Naive thymus-derived CD4-positive, alpha-beta T cell (primary cell): Measurements from ENCODE around the gene ACAP2. TPM values are rescaled to one million over a fixed set of nuclear protein-coding genes. Genes with fewer than 3 reads are reported as not detected.

Source experiments
- ATAC-seq: fragments of 150-1000 bp; cut with Tn5 transposase; 2 replicates; pipeline ENCODE4 v1.10.0; 2021; ENCODE audit warnings: mild to moderate bottlenecking, moderate library complexity
- CTCF ChIA-PET: fragments of 350-600 bp; sonication (Branson Sonifier 250); formaldehyde crosslinking; loops from one replicate; lab custom pipeline; 2021; ENCODE audit warnings: antibody characterized with exemption; lab: Charles Lee
- POLR2A ChIA-PET: fragments of 350-600 bp; sonication (Branson Sonifier 250); formaldehyde crosslinking; loops from one replicate; lab custom pipeline; 2021; ENCODE audit warnings: antibody characterized with exemption, inconsistent platforms; lab: Charles Lee
- DNase-seq, 9 donors: peaks; one replicate each; pipeline versions ENCODE4 v3.0.0 to v3.0.0-alpha.2; 2020 to 2022; ENCODE audit warnings: mixed read lengths in 1 of 9
- H3K27ac ChIP-seq: one replicate; pipeline ENCODE4 v1.7.0; 2013; ENCODE audit warnings: mild to moderate bottlenecking, low read depth, low read length, moderate library complexity
- H3K27me3 ChIP-seq, 2 donors: one replicate each; pipeline ENCODE4 v1.7.0; 2013; ENCODE audit warnings: low read length in 2 of 2, mild to moderate bottlenecking in 2 of 2, moderate library complexity in 2 of 2; ENCODE audit not compliant: control insufficient read depth in 2 of 2, insufficient read depth in 2 of 2
- H3K36me3 ChIP-seq, 3 experiments: 1 replicate in 2 of 3; 2 replicates in 1 of 3; pipeline ENCODE4 v1.7.0; 2013; ENCODE audit warnings: low read length in 3 of 3, mild to moderate bottlenecking in 3 of 3, moderate library complexity in 1 of 3; ENCODE audit not compliant: insufficient read depth in 3 of 3, control insufficient read depth in 2 of 3
- H3K4me1 ChIP-seq, 2 donors: one replicate each; pipeline ENCODE4 v1.7.0; 2013; ENCODE audit warnings: low read length in 2 of 2, mild to moderate bottlenecking in 2 of 2, moderate library complexity in 1 of 2; ENCODE audit not compliant: control insufficient read depth in 2 of 2, insufficient read depth in 2 of 2
- H3K4me3 ChIP-seq: 2 replicates; pipeline ENCODE4 v1.7.0; 2013; ENCODE audit warnings: mild to moderate bottlenecking, low read length
- H3K9me3 ChIP-seq, 3 experiments: 1 replicate in 2 of 3; 2 replicates in 1 of 3; pipeline ENCODE4 v1.7.0; 2013; ENCODE audit warnings: low read length in 3 of 3; ENCODE audit not compliant: control insufficient read depth in 2 of 3
- H3K27ac Mint-ChIP-seq, 9 donors: one replicate each; pipeline ENCODE4 v1.8.0; 2020 to 2022; ENCODE audit warnings: mixed read lengths in 9 of 9, mild to moderate bottlenecking in 8 of 9, moderate library complexity in 5 of 9, inconsistent platforms in 2 of 9
- H3K27me3 Mint-ChIP-seq, 5 donors: one replicate each; pipeline ENCODE4 v1.8.0; 2021 to 2022; ENCODE audit warnings: mixed read lengths in 5 of 5, mild to moderate bottlenecking in 1 of 5
- H3K36me3 Mint-ChIP-seq, 5 donors: one replicate each; pipeline ENCODE4 v1.8.0; 2020 to 2022; ENCODE audit warnings: mixed read lengths in 5 of 5, mild to moderate bottlenecking in 3 of 5, inconsistent platforms in 1 of 5
- H3K4me1 Mint-ChIP-seq, 7 donors: one replicate each; pipeline ENCODE4 v1.8.0; 2020 to 2022; ENCODE audit warnings: mixed read lengths in 7 of 7, mild to moderate bottlenecking in 3 of 7, inconsistent platforms in 1 of 7
- H3K4me3 Mint-ChIP-seq, 10 donors: one replicate each; pipeline ENCODE4 v1.8.0; 2020 to 2022; ENCODE audit warnings: mild to moderate bottlenecking in 10 of 10, mixed read lengths in 10 of 10, moderate library complexity in 6 of 10, inconsistent platforms in 2 of 10
- H3K9me3 Mint-ChIP-seq, 11 donors: one replicate each; pipeline ENCODE4 v1.8.0; 2020 to 2022; ENCODE audit warnings: mixed read lengths in 11 of 11, mild to moderate bottlenecking in 4 of 11, inconsistent platforms in 1 of 11, moderate library complexity in 1 of 11
- intact Hi-C, 2 donors: fragments of 100-400 bp; cut with micrococcal nuclease; formaldehyde crosslinking; loops; one replicate each; pipeline ENCODE4 v1.15.1; 2023
- polyA plus RNA-seq, 2 donors: library from polyadenylated mRNA; unstranded; fragments of 300-500 nt; fragmentation: Illumina TruSeq; gene quantifications; one replicate each; pipeline ENCODE4 v1.2.3, GENCODE V29; 2021
- total RNA-seq, 6 experiments: library from RNA in 5 of 6; stranded (reverse) in 5 of 6; gene quantifications; 1 replicate in 5 of 6; 2 replicates in 1 of 6; pipeline ENCODE4 v1.2.3 and lab custom pipeline; 2021 to 2026

ACAP2 gene
- total and polyA plus RNA-seq, 7 experiments from 2014 or later: 40.1 to 111 (median 72.6) TPM

GRCh38 chr3:195447201-195447600 lies 4.4 kb upstream of the ACAP2 start:
- Mint-ChIP-seq H3K27me3 (no peaks in the 10 kb centered on the region), H3K36me3 (no peaks in the 10 kb centered on the region), H3K4me1 (peaks cover 16 to 37% (median 27%) of the 10 kb centered on the region in 7 donors), H3K4me3 (no peak overlapping the region), H3K27ac (no peak overlapping the region), H3K9me3 (no peaks in the 10 kb centered on the region)
- H3K36me3 ChIP-seq: peaks cover 0 to 5% (median 0%) of the 10 kb centered on the region in 3 experiments
- no peak overlapping the region for H3K4me3 ChIP-seq
- H3K4me1 ChIP-seq: peaks cover 7 to 20% of the 10 kb centered on the region in 2 donors
- CTCF ChIA-PET: interaction anchor here (0.6 to 0.7 kb wide), 2 partner anchors 9 to 75 kb away, joined by 3 read pairs; no protein-coding TSS in a partner anchor
- POLR2A ChIA-PET: interaction anchor here (0.6 kb wide), 1 partner anchor 8 kb away, joined by 5 read pairs; no protein-coding TSS in a partner anchor
- H3K9me3 ChIP-seq: no peaks in the 10 kb centered on the region
- H3K27ac ChIP-seq: no peak overlapping the region
- no peaks in the 10 kb centered on the region for H3K27me3 ChIP-seq
- intact Hi-C loops: loop anchor here in 1 of 2 donors (10.0 kb wide), 2 partner anchors 302 to 682 kb away; no protein-coding TSS in a partner anchor
- ATAC-seq (no peak), DNase-seq (no peak)

GRCh38 chr3:195446359-195446758 lies 3.5 kb upstream of the ACAP2 start:
- no peaks in the 10 kb centered on the region for H3K27me3 Mint-ChIP-seq
- Histone ChIP-seq H3K36me3 (peaks cover 0 to 8% (median 0%) of the 10 kb centered on the region in 3 experiments), H3K27me3 (no peaks in the 10 kb centered on the region), H3K4me1 (peaks cover 8 to 24% of the 10 kb centered on the region in 2 donors), H3K4me3 (no peak overlapping the region), H3K9me3 (no peaks in the 10 kb centered on the region), H3K27ac (no peak overlapping the region)
- no peaks in the 10 kb centered on the region for H3K36me3 Mint-ChIP-seq
- intact Hi-C loops: loop anchor here in 1 of 2 donors (10.0 kb wide), 2 partner anchors 302 to 682 kb away; no protein-coding TSS in a partner anchor
- DNase-seq (no peak), ATAC-seq (no peak)
- POLR2A ChIA-PET: interaction anchor here (0.6 kb wide), 1 partner anchor 7 kb away, joined by 5 read pairs; no protein-coding TSS in a partner anchor
- H3K4me3 Mint-ChIP-seq: peak overlapping the region in 3 of 10 donors; percentile 8 to 21 (median 10)
- H3K9me3 Mint-ChIP-seq: no peaks in the 10 kb centered on the region
- peaks cover 18 to 43% (median 33%) of the 10 kb centered on the region in 7 donors for H3K4me1 Mint-ChIP-seq
- peak overlapping the region in 5 of 9 donors; percentile 52 to 76 (median 60) for H3K27ac Mint-ChIP-seq
- CTCF ChIA-PET: interaction anchor here (0.6 kb wide), 1 partner anchor 76 kb away, joined by 3 read pairs; no protein-coding TSS in a partner anchor

GRCh38 chr3:195445885-195446284 lies 3.1 kb upstream of the ACAP2 start:
- Mint-ChIP-seq H3K9me3 (no peaks in the 10 kb centered on the region), H3K27ac (peak overlapping the region in 8 of 9 donors; percentile 18 to 68 (median 57)), H3K27me3 (no peaks in the 10 kb centered on the region), H3K4me1 (peaks cover 22 to 48% (median 37%) of the 10 kb centered on the region in 7 donors), H3K36me3 (no peaks in the 10 kb centered on the region), H3K4me3 (peak overlapping the region in 3 of 10 donors; percentile 5 to 10 (median 8))
- peaks cover 12 to 29% of the 10 kb centered on the region in 2 donors for H3K4me1 ChIP-seq
- ChIA-PET CTCF (no interaction called here), POLR2A (no interaction called here)
- H3K36me3 ChIP-seq: peaks cover 0 to 8% (median 0%) of the 10 kb centered on the region in 3 experiments
- no peak overlapping the region for H3K27ac ChIP-seq
- no peak for DNase-seq
- H3K4me3 ChIP-seq: no peak overlapping the region
- no peaks in the 10 kb centered on the region for H3K27me3 ChIP-seq
- no peak for ATAC-seq
- intact Hi-C loops: loop anchor here in 1 of 2 donors (10.0 kb wide), 2 partner anchors 301 to 681 kb away; no protein-coding TSS in a partner anchor
- no peaks in the 10 kb centered on the region for H3K9me3 ChIP-seq

GRCh38 chr3:195443391-195443989 lies 670 bp upstream of the ACAP2 start:
- Histone ChIP-seq H3K4me3 (peak overlapping the region; percentile 48), H3K36me3 (peaks cover 0 to 8% (median 0%) of the 10 kb centered on the region in 3 experiments), H3K27ac (peak overlapping the region; percentile 59), H3K4me1 (peaks cover 24 to 38% of the 10 kb centered on the region in 2 donors), H3K9me3 (no peaks in the 10 kb centered on the region), H3K27me3 (no peaks in the 10 kb centered on the region)
- DNase-seq (peak in 2 of 9 donors; percentile 1 to 7), ATAC-seq (no peak)
- CTCF ChIA-PET: no interaction called here
- Mint-ChIP-seq H3K36me3 (no peaks in the 10 kb centered on the region), H3K4me3 (peak overlapping the region; percentile 74 to 98 (median 96)), H3K4me1 (peaks cover 30 to 63% (median 51%) of the 10 kb centered on the region in 7 donors), H3K27ac (peak overlapping the region; percentile 68 to 92 (median 85)), H3K9me3 (no peaks in the 10 kb centered on the region), H3K27me3 (no peaks in the 10 kb centered on the region)
- intact Hi-C loops: loop anchor here (1.0 to 10.0 kb wide), 15 partner anchors 15 to 989 kb away; partner anchors contain the start of genes ATP13A3 (in 2 of the 2), LSG1 (in 2 of the 2), PPP1R2 (in 2 of the 2) and FAM43A (in 1 of the 2)
- POLR2A ChIA-PET: interaction anchor here (0.6 to 3.2 kb wide), 7 partner anchors 12 to 772 kb away, joined by 3 to 18 read pairs (median 5); partner anchors contain the start of genes LSG1 and PPP1R2

GRCh38 chr3:195441992-195442572 lies 738 bp downstream of the ACAP2 start:
- no peaks in the 10 kb centered on the region for H3K9me3 Mint-ChIP-seq
- POLR2A ChIA-PET: interaction anchor here (0.7 to 3.2 kb wide), 10 partner anchors 14 to 267 kb away, joined by 3 to 18 read pairs (median 3); partner anchors contain the start of gene PPP1R2
- peaks cover 30 to 69% (median 58%) of the 10 kb centered on the region in 7 donors for H3K4me1 Mint-ChIP-seq
- H3K27ac ChIP-seq: peak overlapping the region; percentile 87
- H3K4me3 Mint-ChIP-seq: peak overlapping the region; percentile 94 to 98 (median 96)
- peaks cover 24 to 38% of the 10 kb centered on the region in 2 donors for H3K4me1 ChIP-seq
- DNase-seq: peak; percentile 31 to 63 (median 54)
- intact Hi-C loops: loop anchor here (1.0 to 10.0 kb wide), 13 partner anchors 15 to 990 kb away; partner anchors contain the start of genes ATP13A3 (in 2 of the 2), FAM43A (in 1 of the 2), LSG1 (in 1 of the 2) and PPP1R2 (in 1 of the 2)
- peaks cover 0 to 2% (median 0%) of the 10 kb centered on the region in 5 donors for H3K36me3 Mint-ChIP-seq
- no peaks in the 10 kb centered on the region for H3K9me3 ChIP-seq
- H3K27ac Mint-ChIP-seq: peak overlapping the region; percentile 84 to 95 (median 91)
- no peaks in the 10 kb centered on the region for H3K27me3 Mint-ChIP-seq
- CTCF ChIA-PET: interaction anchor here (0.6 to 0.8 kb wide), 2 partner anchors 18 to 81 kb away, joined by 3 read pairs; no protein-coding TSS in a partner anchor
- H3K36me3 ChIP-seq: peaks cover 0 to 8% (median 0%) of the 10 kb centered on the region in 3 experiments
- peak overlapping the region; percentile 91 for H3K4me3 ChIP-seq
- peak; percentile 3 for ATAC-seq
- no peaks in the 10 kb centered on the region for H3K27me3 ChIP-seq
